Neuronal stem cell (in vitro differentiated cells): Measurements from ENCODE around the gene PRKN.

Source experiments
- DNase-seq: peaks from one replicate; pipeline ENCODE4 v3.0.0-alpha.2; 2013; ENCODE audit warnings: low spot score
- H2AFZ ChIP-seq: one replicate; pipeline ENCODE4 v1.6.1; 2013; ENCODE audit warnings: mild to moderate bottlenecking, low read length, inconsistent platforms
- H2AK5ac ChIP-seq: 2 replicates; pipeline ENCODE4 v1.6.1; 2013; ENCODE audit warnings: low read depth, mild to moderate bottlenecking, inconsistent platforms, low read length, moderate library complexity, mixed read lengths
- H2BK120ac ChIP-seq: 2 replicates; pipeline ENCODE4 v1.6.1; 2013; ENCODE audit warnings: low read depth, mild to moderate bottlenecking, inconsistent platforms, low read length, moderate library complexity, mixed read lengths
- H2BK12ac ChIP-seq: one replicate; pipeline ENCODE4 v1.6.1; 2013; ENCODE audit warnings: low read length, inconsistent platforms
- H2BK15ac ChIP-seq: 2 replicates; pipeline ENCODE4 v1.6.1; 2013; ENCODE audit warnings: mild to moderate bottlenecking, low read length, inconsistent platforms, mixed read lengths
- H2BK5ac ChIP-seq: one replicate; pipeline ENCODE4 v1.6.1; 2013; ENCODE audit warnings: inconsistent platforms, mild to moderate bottlenecking, low read length, moderate library complexity
- H3K14ac ChIP-seq: one replicate; pipeline ENCODE4 v1.6.1; 2013; ENCODE audit warnings: low read length, inconsistent platforms
- H3K18ac ChIP-seq: 2 replicates; pipeline ENCODE4 v1.6.1; 2013; ENCODE audit warnings: low read length, inconsistent platforms
- H3K23ac ChIP-seq: 2 replicates; pipeline ENCODE4 v1.6.1; 2013; ENCODE audit warnings: low read depth, mild to moderate bottlenecking, mixed read lengths, low read length, inconsistent platforms; ENCODE audit not compliant: poor library complexity
- H3K27ac ChIP-seq: replicated peaks from 3 replicates; pipeline ENCODE4 v1.5.1; 2013; ENCODE audit warnings: low read length, inconsistent platforms
- H3K27me3 ChIP-seq, 3 experiments: 2 replicates each; pipeline ENCODE4 v1.6.1; 2013; ENCODE audit warnings: low read length in 3 of 3, mild to moderate bottlenecking in 2 of 3, inconsistent platforms in 1 of 3, low read depth in 1 of 3, mixed read lengths in 1 of 3, moderate library complexity in 1 of 3; ENCODE audit not compliant: control insufficient read depth in 3 of 3, insufficient read depth in 3 of 3
- H3K36me3 ChIP-seq, 2 donors: replicated peaks in 1 of 2; 2 replicates each; pipeline ENCODE4 v1.6.1; 2013; ENCODE audit warnings: low read length in 2 of 2; ENCODE audit not compliant: control insufficient read depth in 2 of 2, insufficient read depth in 2 of 2
- H3K4ac ChIP-seq: 2 replicates; pipeline ENCODE4 v1.6.1; 2013; ENCODE audit warnings: inconsistent platforms, mild to moderate bottlenecking, low read length, moderate library complexity
- H3K4me1 ChIP-seq, 2 donors: 1 replicate in 1 of 2; 2 replicates in 1 of 2; pipeline ENCODE4 v1.6.1; 2013; ENCODE audit warnings: low read length in 2 of 2, low read depth in 1 of 2; ENCODE audit not compliant: control insufficient read depth in 2 of 2, insufficient read depth in 1 of 2
- H3K4me2 ChIP-seq: one replicate; pipeline ENCODE4 v1.6.1; 2013; ENCODE audit warnings: mild to moderate bottlenecking, low read length, inconsistent platforms; ENCODE audit not compliant: insufficient read depth, poor library complexity, severe bottlenecking
- H3K4me3 ChIP-seq, 2 donors: 2 replicates each; pipeline ENCODE4 v1.5.1; 2013; ENCODE audit warnings: low read length in 2 of 2, mild to moderate bottlenecking in 2 of 2, inconsistent platforms in 1 of 2, moderate library complexity in 1 of 2
- H3K79me1 ChIP-seq: one replicate; pipeline ENCODE4 v1.6.1; 2013; ENCODE audit warnings: low read depth, mild to moderate bottlenecking, inconsistent platforms, low read length, moderate library complexity
- H3K9ac ChIP-seq: one replicate; pipeline ENCODE4 v1.6.1; 2013; ENCODE audit warnings: mild to moderate bottlenecking, low read depth, low read length, inconsistent platforms; ENCODE audit not compliant: poor library complexity
- H3K9me3 ChIP-seq, 2 donors: replicated peaks in 1 of 2; 2 replicates each; pipeline versions ENCODE3 to v1.6.1; 2013; ENCODE audit warnings: low read length in 2 of 2, mild to moderate bottlenecking in 2 of 2, inconsistent platforms in 1 of 2, low read depth in 1 of 2, mixed read lengths in 1 of 2, moderate library complexity in 1 of 2; ENCODE audit not compliant: control insufficient read depth in 2 of 2, insufficient read depth in 1 of 2
- H4K8ac ChIP-seq: one replicate; pipeline ENCODE4 v1.6.1; 2013; ENCODE audit warnings: low read depth, mild to moderate bottlenecking, inconsistent platforms, low read length, moderate library complexity
- H4K91ac ChIP-seq: one replicate; pipeline ENCODE4 v1.6.1; 2013; ENCODE audit warnings: low read length, low read depth, mild to moderate bottlenecking, inconsistent platforms; ENCODE audit not compliant: poor library complexity
- WGBS, 2 donors: extraction: QIAGEN DNeasy Blood & Tissue Kit; methylation state at CpG; one replicate each; pipeline ENCODE4 v1.1.7; 2013; ENCODE audit warnings: missing lambda C conversion rate in 2 of 2, mixed read lengths in 1 of 2; ENCODE audit not compliant: insufficient read length in 2 of 2, insufficient replicate concordance in 1 of 2; ENCODE audit errors: extremely low coverage in 2 of 2; 5-methylcytosine and 5-hydroxymethylcytosine counted together

PRKN gene

DNA sequence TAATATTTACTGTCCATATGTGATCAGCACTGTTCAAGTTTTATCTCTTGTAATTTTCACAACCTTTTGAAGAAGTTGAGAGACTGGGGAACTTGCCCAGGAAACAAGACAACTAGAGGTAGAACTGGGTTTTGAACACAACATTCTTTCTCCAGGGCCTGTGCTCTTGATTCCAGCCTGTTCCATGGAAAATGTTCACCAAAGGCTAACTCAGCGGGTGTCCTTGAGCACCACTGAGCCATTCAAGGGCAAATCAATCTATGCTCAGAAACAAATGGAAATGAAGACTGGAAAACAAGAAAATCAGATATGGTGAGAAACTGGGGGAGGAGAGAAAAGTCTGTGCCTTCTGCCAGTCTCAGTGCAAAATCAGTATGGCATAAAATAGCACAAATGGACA, 771.5 kb downstream of the PRKN start:
- Histone ChIP-seq H3K4me1 (no peaks in the 10 kb centered on the region), H3K27ac (no peak overlapping the region), H3K4me2 (no peak overlapping the region), H3K4ac (no peak overlapping the region), H2BK15ac (no peak overlapping the region), H2AK5ac (no peak overlapping the region), H3K9ac (no peak overlapping the region), H3K79me1 (no peaks in the 10 kb centered on the region), H3K14ac (no peak overlapping the region), H3K36me3 (no peaks in the 10 kb centered on the region), H4K91ac (no peak overlapping the region), H2AFZ (no peak overlapping the region), H3K18ac (no peak overlapping the region), H2BK120ac (no peak overlapping the region), H3K4me3 (no peak overlapping the region), H3K27me3 (no peaks in the 10 kb centered on the region), H4K8ac (no peak overlapping the region), H3K9me3 (no peaks in the 10 kb centered on the region), H2BK12ac (no peak overlapping the region), H3K23ac (no peak overlapping the region), H2BK5ac (no peak overlapping the region)
- WGBS, 2 donors, result no CpG with 5 or more reads among the region's 1 CpG
- no peak for DNase-seq

GRCh38 chr6:161954699-161955276, 772.8 kb downstream of the PRKN start:
- no peak overlapping the region for H3K9ac ChIP-seq
- no peak overlapping the region for H3K4me2 ChIP-seq
- H3K4me1 ChIP-seq, result no peaks in the 10 kb centered on the region
- H2BK5ac ChIP-seq, result no peak overlapping the region
- no peak overlapping the region for H3K14ac ChIP-seq
- no peak overlapping the region for H3K23ac ChIP-seq
- peak overlapping the region; percentile 3 for H2AFZ ChIP-seq
- WGBS, 2 donors, result no CpG with 5 or more reads among the region's 5 CpGs
- H4K8ac ChIP-seq, result no peak overlapping the region
- no peak overlapping the region for H3K4me3 ChIP-seq
- DNase-seq, result no peak
- no peaks in the 10 kb centered on the region for H3K79me1 ChIP-seq
- H4K91ac ChIP-seq, result no peak overlapping the region
- H3K27me3 ChIP-seq, result no peaks in the 10 kb centered on the region
- H2BK15ac ChIP-seq, result no peak overlapping the region
- no peak overlapping the region for H2BK120ac ChIP-seq
- no peak overlapping the region for H3K18ac ChIP-seq
- no peaks in the 10 kb centered on the region for H3K36me3 ChIP-seq
- H3K4ac ChIP-seq, result no peak overlapping the region
- H2BK12ac ChIP-seq, result no peak overlapping the region
- no peak overlapping the region for H3K27ac ChIP-seq
- no peaks in the 10 kb centered on the region for H3K9me3 ChIP-seq
- H2AK5ac ChIP-seq, result no peak overlapping the region

DNA sequence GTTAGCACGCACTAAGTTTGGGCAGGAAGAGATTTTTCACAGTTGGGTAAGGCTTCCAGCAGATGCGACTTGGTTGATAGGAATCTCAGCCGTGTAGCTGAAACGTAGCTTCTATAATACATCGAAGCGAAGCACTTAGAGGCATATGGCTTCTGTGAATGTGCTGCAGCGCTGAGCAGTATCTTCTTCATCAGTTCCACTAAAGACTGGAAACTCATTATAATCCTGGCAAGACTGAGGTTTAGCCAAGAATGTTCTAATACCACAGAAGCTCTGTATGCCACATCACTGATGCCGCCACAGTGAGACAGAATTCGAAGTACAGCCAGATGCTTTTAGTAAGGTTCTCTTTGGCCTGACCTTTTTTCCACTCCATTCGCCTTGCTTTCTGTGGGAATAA, 773.5 kb downstream of the PRKN start:
- Histone ChIP-seq H4K8ac (no peak overlapping the region), H3K4me2 (no peak overlapping the region), H3K27ac (no peak overlapping the region), H3K4ac (no peak overlapping the region), H2BK12ac (no peak overlapping the region), H2AFZ (no peak overlapping the region), H3K36me3 (no peaks in the 10 kb centered on the region), H3K9me3 (no peaks in the 10 kb centered on the region), H3K9ac (no peak overlapping the region), H3K4me3 (no peak overlapping the region), H3K14ac (no peak overlapping the region), H3K23ac (no peak overlapping the region), H2AK5ac (no peak overlapping the region), H3K79me1 (no peaks in the 10 kb centered on the region), H2BK15ac (no peak overlapping the region), H3K18ac (no peak overlapping the region), H2BK120ac (no peak overlapping the region), H4K91ac (no peak overlapping the region), H3K4me1 (no peaks in the 10 kb centered on the region), H3K27me3 (no peaks in the 10 kb centered on the region), H2BK5ac (no peak overlapping the region)
- DNase-seq, result no peak
- WGBS, 2 donors, result no CpG with 5 or more reads among the region's 10 CpGs

GRCh38 chr6:161951126-161951525, 776.4 kb downstream of the PRKN start:
- H3K36me3 ChIP-seq, result no peaks in the 10 kb centered on the region
- no peak overlapping the region for H2AFZ ChIP-seq
- H3K9me3 ChIP-seq, result no peaks in the 10 kb centered on the region
- no peaks in the 10 kb centered on the region for H3K27me3 ChIP-seq
- H3K18ac ChIP-seq, result no peak overlapping the region
- no CpG with 5 or more reads among the region's 2 CpGs for WGBS, 2 donors
- H2BK12ac ChIP-seq, result no peak overlapping the region
- no peak for DNase-seq
- H2BK120ac ChIP-seq, result no peak overlapping the region
- no peak overlapping the region for H2BK15ac ChIP-seq
- H3K9ac ChIP-seq, result no peak overlapping the region
- H3K14ac ChIP-seq, result no peak overlapping the region
- H4K91ac ChIP-seq, result no peak overlapping the region
- no peak overlapping the region for H2BK5ac ChIP-seq
- no peak overlapping the region for H4K8ac ChIP-seq
- H3K4me1 ChIP-seq, result no peaks in the 10 kb centered on the region
- H3K4me3 ChIP-seq, result no peak overlapping the region
- no peak overlapping the region for H3K23ac ChIP-seq
- H3K4me2 ChIP-seq, result no peak overlapping the region
- H3K4ac ChIP-seq, result no peak overlapping the region
- H3K27ac ChIP-seq, result no peak overlapping the region
- H3K79me1 ChIP-seq, result no peaks in the 10 kb centered on the region
- H2AK5ac ChIP-seq, result no peak overlapping the region
